Activated naive CD4-positive, alpha-beta T cell treated with Interleukin-2 at 50 U/mL for 16 hours (primary cell): ENCODE data around the gene DPP9.

Source experiments
- DNase-seq: peaks from one replicate; pipeline ENCODE4 v3.0.0-alpha.2; 2020

The DPP9 gene

DNA sequence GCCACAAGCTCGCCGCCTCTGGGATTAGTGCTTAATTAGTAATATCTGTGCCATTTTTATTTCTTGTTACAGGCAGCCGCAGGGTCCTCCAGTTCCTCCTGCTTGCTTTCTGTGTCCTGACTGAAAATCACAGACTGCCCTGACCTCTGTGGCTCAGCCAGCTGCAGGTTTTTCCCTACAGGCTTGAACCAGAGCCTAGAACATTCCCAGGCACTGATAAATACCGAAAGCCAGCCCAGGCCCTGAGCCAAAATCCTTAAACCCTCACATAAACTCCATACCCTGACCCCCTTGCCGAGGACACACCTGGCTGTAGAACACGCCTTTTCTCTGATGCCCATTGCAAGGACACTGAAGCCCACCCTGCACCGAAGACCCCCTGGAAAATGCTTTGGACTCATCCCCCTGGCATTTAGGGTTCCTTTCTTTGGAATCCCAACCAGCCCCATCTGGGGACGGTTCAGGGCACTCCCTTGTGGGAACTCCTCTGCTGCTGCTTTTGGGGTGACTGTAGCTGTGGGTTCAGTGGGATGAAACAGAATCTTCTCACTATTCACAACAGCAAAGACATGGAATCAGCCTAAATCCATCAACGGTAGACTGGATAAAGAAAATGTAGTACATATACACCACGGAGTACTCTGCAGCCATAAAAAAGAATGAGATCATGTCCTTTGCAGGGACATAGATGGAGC is 15.5 kb downstream of the DPP9 start:
- no peak for DNase-seq

DNA sequence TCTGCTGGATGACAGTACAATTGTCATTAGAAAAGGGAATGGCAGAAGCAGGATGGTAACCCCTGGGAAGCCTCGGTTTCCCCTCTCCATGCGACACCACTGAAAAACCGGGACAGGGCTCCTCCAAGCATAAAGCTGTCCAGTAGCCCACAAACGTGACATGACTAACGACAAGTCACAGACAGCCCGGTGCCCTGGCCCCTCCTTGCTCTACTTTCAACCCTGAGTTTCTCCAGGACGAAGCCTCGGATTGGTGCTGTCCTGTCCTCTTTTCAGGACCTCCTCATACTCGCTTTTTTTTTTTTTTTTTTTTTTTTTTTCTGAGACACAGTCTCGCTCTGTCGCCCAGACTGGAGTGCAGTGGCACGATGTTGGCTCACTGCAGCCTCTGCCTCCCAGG is 16.3 kb downstream of the DPP9 start:
- DNase-seq, result no peak

DNA sequence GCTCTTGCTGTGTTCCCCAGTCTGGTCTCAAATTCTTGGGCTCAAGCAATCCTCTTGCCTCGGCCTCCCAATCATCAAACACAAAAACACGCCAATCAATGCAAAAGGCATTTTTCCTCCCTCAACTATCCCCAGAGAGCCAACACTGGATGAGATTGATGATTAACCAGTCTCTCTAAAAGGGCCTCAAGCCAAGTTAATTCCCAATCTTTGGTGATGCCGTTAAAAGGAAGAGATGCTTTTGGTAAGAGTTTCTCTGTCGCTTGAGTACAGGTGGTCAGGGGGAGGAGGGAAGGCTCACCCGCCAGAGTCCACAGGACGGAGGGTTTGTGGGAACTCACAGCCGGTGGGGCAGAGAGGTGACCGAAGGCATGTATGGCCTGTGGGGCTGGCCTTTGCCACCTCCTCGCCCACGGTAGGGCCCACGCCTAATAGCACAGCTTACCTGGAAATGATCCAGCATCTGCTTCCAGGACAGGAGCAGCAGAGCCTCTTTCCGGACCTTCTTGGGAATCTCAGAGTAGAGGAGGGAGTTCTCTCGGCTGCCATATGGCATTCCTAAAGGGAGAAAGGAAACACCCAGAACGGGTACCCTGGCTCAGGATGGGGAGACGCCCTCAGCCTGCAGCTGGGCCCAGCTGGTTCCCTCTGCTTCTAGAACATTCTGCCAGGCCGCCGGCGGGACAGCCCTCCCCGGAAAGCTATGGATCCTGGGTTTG is 18.1 kb downstream of the DPP9 start:
- no peak for DNase-seq

GRCh38 chr19:4704317-4704673 is 19.3 kb downstream of the DPP9 start:
- DNase-seq, result no peak

- DNase-seq, result no peak
Measured at GRCh38 chr19:4703671-4704316, 19.8 kb downstream of the DPP9 start.

DNA sequence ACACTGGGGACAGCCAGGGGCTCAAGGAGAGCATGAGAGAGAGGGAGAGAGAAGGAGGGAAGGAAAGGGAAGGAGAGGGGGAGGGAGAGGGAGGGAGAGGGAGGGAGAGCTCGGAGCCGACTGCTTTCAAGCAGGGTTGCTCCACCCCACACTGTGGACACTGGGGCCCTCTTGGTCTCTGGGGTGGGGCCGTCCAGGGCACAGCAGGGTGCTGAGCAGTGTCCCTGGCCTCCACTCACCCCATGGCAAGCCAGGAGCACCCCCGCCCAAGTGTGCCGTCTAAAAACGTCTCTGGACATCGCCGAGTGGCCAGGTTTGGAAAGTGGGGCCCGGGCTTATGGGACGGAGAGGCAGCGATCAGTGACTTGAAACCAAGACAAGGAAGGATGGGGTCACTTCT is 20.9 kb downstream of the DPP9 start:
- DNase-seq, result no peak

GRCh38 chr19:4701557-4701956 is 22.1 kb downstream of the DPP9 start:
- no peak for DNase-seq

- no peak for DNase-seq
Measured at GRCh38 chr19:4700693-4700970, 23.0 kb downstream of the DPP9 start.

DNA sequence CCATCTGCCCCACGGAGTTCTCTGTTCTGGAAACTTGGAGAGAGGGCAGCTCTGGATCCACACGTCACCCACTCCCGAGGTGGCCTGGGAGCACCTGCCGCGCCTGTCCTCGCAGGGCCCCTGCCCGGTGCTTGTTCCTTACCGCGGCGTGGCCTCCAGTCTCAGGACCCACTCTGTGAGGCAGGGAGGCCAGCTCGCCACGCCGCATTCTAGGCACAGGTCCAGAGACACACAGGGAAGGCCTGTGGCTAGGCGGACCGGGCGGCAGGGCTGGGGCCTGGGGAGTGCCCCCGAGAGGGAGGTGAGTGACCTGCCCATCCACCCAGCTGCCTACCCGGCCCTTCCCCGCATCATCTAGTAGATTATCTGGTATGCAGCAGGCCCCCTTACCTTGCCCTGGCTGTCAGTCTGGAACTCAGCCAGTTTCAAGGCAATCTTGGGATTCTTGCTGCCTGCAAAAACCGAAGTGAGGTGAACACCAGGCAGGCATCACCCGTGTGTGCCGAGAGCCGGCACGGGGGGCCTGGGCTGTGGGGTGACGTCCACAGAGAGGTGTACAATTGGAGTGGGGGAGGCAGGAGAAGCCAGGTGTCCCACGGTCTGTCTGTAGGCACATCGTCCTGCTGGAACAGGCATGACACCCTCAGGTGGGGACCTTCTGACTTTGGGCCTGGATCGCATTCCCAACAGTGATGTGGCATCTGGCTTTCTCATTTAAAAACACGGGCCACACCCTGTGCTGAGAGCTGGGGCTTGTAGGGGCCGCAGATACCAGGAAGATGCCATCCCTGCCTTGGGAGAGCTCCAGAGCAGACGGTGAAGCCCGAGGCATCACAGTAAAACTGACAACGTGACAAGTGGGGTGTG is 23.6 kb downstream of the DPP9 start:
- no peak for DNase-seq

DNA sequence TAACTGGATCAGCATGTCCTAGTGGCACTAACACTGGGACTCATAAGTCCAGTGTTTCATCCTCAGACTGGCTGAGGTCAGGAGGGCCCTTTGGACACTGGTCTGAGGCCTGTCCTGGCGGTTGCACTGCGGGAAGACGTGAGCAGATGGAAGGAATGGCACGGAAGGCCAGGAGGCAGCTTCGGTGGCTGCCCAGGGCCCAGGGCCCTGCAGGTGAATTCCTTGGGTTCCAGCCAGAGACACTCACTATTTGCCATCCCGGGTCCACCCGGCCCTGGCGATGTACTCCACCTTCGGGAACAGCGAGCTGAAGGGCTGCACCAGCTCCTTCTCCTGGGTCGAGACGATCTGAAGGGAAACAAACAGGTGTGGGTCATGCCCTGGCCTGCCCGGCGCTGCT is 26.3 kb downstream of the DPP9 start:
- DNase-seq, result no peak

DNA sequence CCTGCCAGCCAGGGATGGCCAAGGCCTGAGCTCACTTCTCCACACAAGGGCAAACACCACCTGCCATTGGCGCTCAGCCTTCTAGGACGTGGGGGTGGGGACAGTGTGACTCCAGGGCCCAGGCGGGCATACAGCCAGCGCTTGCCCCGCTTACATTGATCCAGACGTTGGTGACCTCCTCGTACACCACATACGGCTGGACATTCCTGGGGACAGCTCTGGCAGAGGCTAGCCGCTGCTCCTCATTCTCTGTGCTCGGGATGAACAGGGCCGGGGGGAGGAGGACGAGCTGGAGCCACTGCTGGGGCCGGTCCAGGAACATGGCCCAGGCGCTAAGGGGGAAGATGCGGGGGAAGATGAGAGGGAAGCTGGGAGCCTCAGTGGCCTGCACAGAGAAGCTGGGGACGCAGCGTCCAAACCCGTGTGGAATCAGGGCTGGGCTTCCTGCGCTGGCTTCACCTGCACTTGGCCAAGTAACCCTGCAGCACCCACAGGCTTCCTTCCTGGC is 28.4 kb downstream of the DPP9 start:
- no peak for DNase-seq

DNA sequence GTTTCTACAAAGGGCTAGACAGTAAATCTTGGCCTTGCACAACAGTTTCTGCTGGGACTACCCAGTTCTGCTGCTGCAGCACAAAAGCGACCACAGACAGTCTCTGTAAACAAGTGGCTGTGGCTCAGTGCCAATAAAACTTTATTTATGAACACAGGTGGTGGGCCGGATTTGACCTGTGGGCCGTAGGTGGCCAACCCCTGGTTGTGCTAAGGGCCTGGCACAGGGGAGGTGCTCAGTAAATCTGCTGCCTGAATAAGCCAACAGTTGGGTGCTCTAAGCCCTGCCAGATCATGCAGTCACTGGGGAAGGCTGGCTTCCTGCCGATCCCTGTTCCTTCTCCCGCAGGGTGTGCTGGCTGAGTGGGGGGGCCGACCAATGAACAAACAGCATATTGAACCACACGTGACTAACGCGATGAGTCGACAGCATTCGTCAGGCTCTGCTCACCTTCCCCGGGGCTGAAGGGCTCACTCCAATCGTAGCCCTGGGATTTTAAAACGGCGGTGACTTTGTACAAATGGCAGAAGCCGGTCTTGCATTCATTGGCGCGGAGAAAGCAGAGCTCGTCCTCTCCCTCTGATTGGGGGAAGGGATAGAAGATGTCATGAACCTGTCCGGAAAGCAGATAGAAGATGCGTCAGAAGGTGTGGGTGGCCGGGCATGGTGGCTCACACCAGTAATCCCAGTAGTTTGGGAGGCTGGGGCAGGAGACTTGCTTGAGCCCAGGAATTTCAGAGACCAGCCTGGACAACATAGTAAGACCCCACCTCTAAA is 29.2 kb downstream of the DPP9 start:
- no peak for DNase-seq

GRCh38 chr19:4693471-4694121 is 30.0 kb downstream of the DPP9 start:
- DNase-seq, result no peak

DNA sequence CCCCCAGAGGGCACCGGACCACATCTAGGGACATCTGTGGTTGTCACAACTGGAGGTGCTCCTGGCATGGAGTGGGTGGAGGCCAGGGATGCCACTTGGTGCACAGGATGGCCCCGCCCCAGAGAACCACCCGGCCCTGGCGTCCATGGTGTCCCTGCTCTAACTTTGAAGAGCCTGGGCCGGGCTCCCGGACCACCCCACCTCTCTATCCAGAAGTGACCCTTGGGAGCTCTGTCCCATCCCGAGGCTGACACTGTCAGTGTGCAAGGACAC is 30.6 kb downstream of the DPP9 start:
- DNase-seq, result no peak

DNA sequence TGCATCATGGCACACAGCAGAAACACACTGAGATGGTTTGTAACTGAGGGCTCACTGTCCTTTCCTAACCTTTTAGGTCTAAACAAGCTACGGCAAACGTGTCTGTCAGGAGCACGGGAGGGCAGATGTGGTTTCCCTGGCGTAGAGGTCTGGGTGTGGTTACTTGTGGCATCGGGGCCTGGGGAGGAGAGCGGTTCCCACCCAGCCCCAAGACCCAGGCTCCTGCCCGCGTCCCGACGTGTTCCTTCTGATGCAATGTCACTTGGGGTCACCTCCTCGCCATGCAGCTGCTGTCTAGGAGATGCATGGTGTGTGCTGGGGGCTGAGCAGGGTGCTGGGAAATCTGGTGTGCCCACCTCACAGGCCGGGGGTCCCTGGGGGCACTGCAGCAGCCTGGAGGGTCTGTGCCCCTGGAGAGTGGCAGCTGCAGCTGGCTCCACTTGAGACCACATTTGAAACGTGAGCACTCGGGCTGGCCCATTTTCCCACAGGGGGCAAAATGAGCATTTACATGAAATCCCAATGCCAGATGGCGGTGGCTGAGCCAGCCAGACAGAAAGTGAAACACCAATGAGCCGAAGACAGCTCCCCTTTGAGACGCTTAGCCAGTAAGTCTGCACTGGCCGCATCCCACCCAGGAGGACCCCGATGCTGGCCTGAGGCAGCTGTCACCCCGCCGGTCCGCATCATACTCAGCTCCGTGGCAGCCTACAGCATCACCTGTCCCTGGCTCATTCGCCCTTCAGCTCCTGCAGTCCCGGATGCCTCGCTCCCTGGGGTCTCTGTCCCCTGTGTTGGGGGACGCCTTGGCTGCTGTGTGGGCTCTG is 31.2 kb downstream of the DPP9 start:
- DNase-seq, result no peak

GRCh38 chr19:4691373-4691772 is 32.3 kb downstream of the DPP9 start:
- DNase-seq, result no peak

DNA sequence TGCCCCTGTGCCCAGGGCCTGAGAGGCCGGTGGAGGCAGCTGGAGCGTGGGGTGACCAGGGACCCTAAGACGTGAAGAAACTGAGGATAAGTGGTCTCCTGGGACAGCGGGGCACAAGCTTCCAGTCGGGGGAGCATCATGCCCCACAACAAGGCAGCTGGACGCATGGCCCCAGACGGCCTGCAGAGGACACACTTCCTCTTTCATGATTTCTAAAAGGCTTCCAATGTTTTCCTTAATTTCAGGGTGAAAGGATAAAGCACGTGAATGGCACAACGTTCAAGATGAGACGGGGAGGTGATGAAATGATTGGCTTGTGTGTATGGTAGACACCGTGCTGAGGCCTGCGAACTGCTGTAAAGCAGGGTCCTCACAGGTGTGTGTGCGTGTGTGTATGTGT is 33.3 kb downstream of the DPP9 start:
- no peak for DNase-seq

GRCh38 chr19:4689403-4689802 is 34.2 kb downstream of the DPP9 start:
- no peak for DNase-seq

DNA sequence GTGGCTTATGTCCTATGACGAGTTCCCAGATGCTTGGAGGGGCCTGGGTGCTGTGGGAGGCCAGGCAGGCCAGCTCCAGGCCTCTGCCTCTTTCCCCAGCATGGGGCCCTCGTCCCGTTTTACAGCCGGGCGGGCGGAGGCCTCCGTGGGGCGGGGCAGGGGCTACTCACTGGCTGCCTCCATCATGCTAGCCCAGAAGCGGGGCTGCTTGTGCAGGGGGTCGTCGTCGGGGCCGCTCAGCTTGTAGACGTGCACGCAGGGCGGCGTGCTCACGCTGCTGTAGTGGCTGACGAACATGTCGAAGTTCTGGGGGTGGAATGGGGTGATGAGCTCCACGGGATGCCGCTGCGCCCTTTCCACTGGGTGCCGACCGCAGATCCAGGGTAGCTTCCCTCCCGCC is 35.1 kb downstream of the DPP9 start:
- no peak for DNase-seq

DNA sequence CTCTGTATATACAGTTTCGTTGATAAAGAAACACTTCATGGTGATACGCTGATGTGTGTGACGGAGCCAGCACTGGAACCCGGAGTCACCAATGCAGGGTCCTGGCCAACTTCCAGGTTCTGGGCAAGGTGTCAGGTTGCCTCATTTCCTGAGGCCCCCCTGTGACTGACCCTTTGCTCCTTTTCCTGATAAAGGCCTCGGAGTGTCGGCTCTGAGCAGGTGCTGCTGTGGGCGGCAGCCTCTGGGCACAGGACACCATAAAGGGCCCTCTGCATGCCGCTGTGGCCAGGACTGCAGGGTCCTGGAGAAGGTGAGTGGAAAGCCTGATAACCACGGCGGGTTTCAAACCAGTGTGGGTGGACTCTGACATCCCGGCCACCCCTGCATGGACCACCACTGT is 36.2 kb downstream of the DPP9 start:
- no peak for DNase-seq

DNA sequence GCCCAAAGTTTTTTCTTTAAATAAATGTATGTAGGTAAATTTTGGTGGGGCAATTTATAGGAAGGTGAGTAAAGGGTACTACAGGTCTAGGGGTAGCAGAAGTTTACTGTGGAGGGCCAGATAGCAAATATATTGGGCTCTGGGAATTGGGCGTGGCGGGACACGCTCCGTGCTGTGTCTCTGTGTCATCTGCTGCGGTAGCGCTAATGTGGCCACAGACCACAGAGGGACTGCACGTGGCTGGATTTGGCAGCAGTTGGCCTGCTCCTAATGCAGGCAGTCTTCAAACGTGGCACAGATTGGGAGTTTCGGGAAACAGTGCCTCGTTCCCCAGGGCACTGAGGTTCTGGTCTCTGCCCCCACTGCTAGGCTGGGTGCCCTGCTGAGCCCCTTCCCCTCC is 36.9 kb downstream of the DPP9 start:
- DNase-seq, result no peak
